Measurements from ENCODE around the gene TMEM117.

TMEM117 gene

GRCh38 chr12:44155358-44155757 lies 319.5 kb downstream of the TMEM117 start:
- no peaks in the 10 kb centered on the region for H3K9me3 ChIP-seq
- no peak for DNase-seq
- no peak for TF ChIP-seq CTCF (IDR thresholded peaks at IDR 0.05; ENCODE audit: low read depth, low read length)
- no peaks in the 10 kb centered on the region for H3K36me3 ChIP-seq
- H3K4me3 ChIP-seq (ENCODE audit: low read depth, low read length) = no peak overlapping the region
- no peaks in the 10 kb centered on the region for H3K4me1 ChIP-seq
- H3K27me3 ChIP-seq = no peaks in the 10 kb centered on the region

GRCh38 chr12:44157359-44157758 lies 321.5 kb downstream of the TMEM117 start:
- H3K4me3 ChIP-seq (ENCODE audit: low read depth, low read length) = no peak overlapping the region
- no peak for DNase-seq
- H3K9me3 ChIP-seq = no peaks in the 10 kb centered on the region
- H3K4me1 ChIP-seq = no peaks in the 10 kb centered on the region
- no peaks in the 10 kb centered on the region for H3K36me3 ChIP-seq
- no peaks in the 10 kb centered on the region for H3K27me3 ChIP-seq
- no peak for TF ChIP-seq CTCF (IDR thresholded peaks at IDR 0.05; ENCODE audit: low read depth, low read length)

GRCh38 chr12:44158746-44159145 lies 322.9 kb downstream of the TMEM117 start:
- no peak for TF ChIP-seq CTCF (IDR thresholded peaks at IDR 0.05; ENCODE audit: low read depth, low read length)
- H3K36me3 ChIP-seq = no peaks in the 10 kb centered on the region
- no peak for DNase-seq
- H3K4me3 ChIP-seq (ENCODE audit: low read depth, low read length) = no peak overlapping the region
- H3K27me3 ChIP-seq = no peaks in the 10 kb centered on the region
- no peaks in the 10 kb centered on the region for H3K9me3 ChIP-seq
- no peaks in the 10 kb centered on the region for H3K4me1 ChIP-seq

GRCh38 chr12:44159216-44159615 lies 323.3 kb downstream of the TMEM117 start:
- no peak overlapping the region for H3K4me3 ChIP-seq (ENCODE audit: low read depth, low read length)
- TF ChIP-seq CTCF (IDR thresholded peaks at IDR 0.05; ENCODE audit: low read depth, low read length) = no peak
- H3K27me3 ChIP-seq = no peaks in the 10 kb centered on the region
- H3K9me3 ChIP-seq = no peaks in the 10 kb centered on the region
- DNase-seq = no peak
- no peaks in the 10 kb centered on the region for H3K4me1 ChIP-seq
- H3K36me3 ChIP-seq = no peaks in the 10 kb centered on the region

GRCh38 chr12:44159862-44160261 lies 324.0 kb downstream of the TMEM117 start:
- H3K4me3 ChIP-seq (ENCODE audit: low read depth, low read length) = no peak overlapping the region
- no peaks in the 10 kb centered on the region for H3K4me1 ChIP-seq
- no peak for TF ChIP-seq CTCF (IDR thresholded peaks at IDR 0.05; ENCODE audit: low read depth, low read length)
- H3K36me3 ChIP-seq = no peaks in the 10 kb centered on the region
- no peaks in the 10 kb centered on the region for H3K9me3 ChIP-seq
- H3K27me3 ChIP-seq = no peaks in the 10 kb centered on the region
- no peak for DNase-seq

GRCh38 chr12:44162961-44163360 lies 327.1 kb downstream of the TMEM117 start:
- TF ChIP-seq CTCF (IDR thresholded peaks at IDR 0.05; ENCODE audit: low read depth, low read length) = no peak
- Histone ChIP-seq H3K27me3 (no peaks in the 10 kb centered on the region), H3K9me3 (no peaks in the 10 kb centered on the region), H3K4me3 (ENCODE audit: low read depth, low read length) (no peak overlapping the region), H3K4me1 (no peaks in the 10 kb centered on the region), H3K36me3 (no peaks in the 10 kb centered on the region)
- DNase-seq = no peak

Data from BE2C (cell line).